GM12878 (cell line): ENCODE measurements around the gene GSK3A. TPM values are rescaled to one million over a fixed set of nuclear protein-coding genes. Genes with fewer than 3 reads are reported as not detected.
A peak's percentile ranks its signal among the peaks of the same experiment; 100 is the strongest.

Experiments
- ATAC-seq: fragments of 200-7000 bp; cut with Tn5 transposase; 3 replicates; pipeline ENCODE4 v1.9.1; 2020; ENCODE audit warnings: mild to moderate bottlenecking, moderate library complexity
- BruUV-seq: library from RNA; stranded (reverse); fragments of 400-500 nt; replicated peaks from 2 replicates; lab custom pipeline; 2021; lab: Mats Ljungman, UMichigan
- CTCF ChIA-PET: fragments of 300-600 bp; sonication (Branson Sonifier 250); formaldehyde crosslinking; extraction: SDS; loops from one replicate; lab custom pipeline; 2021; ENCODE audit warnings: inconsistent platforms; lab: Yijun Ruan, JAX
- POLR2A ChIA-PET: fragments of 350-600 bp; formaldehyde crosslinking; extraction: SDS; loops from one replicate; lab custom pipeline; 2021; ENCODE audit warnings: inconsistent platforms; lab: Charles Lee
- RAD21 ChIA-PET: fragments of 300-600 bp; sonication (Branson Sonifier 250); formaldehyde crosslinking; loops from one replicate; lab custom pipeline; 2023; ENCODE audit warnings: antibody characterized with exemption; ENCODE audit not compliant: unreplicated experiment; lab: Charles Lee
- SMC1A ChIA-PET: fragments of 300-600 bp; sonication (Branson Sonifier 250); formaldehyde crosslinking; loops from one replicate; lab custom pipeline; 2023; ENCODE audit not compliant: unreplicated experiment, uncharacterized antibody; lab: Charles Lee
- DNase-seq: peaks from one replicate; pipeline ENCODE4 v3.0.0-alpha.2; 2011; ENCODE audit warnings: low read depth, low spot score
- FAIRE-seq: peaks from 3 replicates; lab custom pipeline; 2011; peaks lifted over from hg19 to GRCh38; lab: Jason Lieb, UNC
- H2AFZ ChIP-seq: 2 replicates; pipeline ENCODE4 v1.6.0; 2011; ENCODE audit warnings: low read depth, low read length, control low read depth; ENCODE audit not compliant: control insufficient read depth
- H3K27ac ChIP-seq: 2 replicates; pipeline ENCODE4 v1.5.1; 2011; ENCODE audit warnings: control low read depth; ENCODE audit not compliant: control insufficient read depth, insufficient read depth
- H3K27me3 ChIP-seq, 2 experiments: replicated peaks in 1 of 2; 2 replicates each; pipeline versions ENCODE4 v1.6.0 to v1.6.1; 2011; ENCODE audit warnings: low read length in 1 of 2; ENCODE audit not compliant: control insufficient read depth in 2 of 2, insufficient read depth in 2 of 2
- H3K36me3 ChIP-seq, 2 experiments: 2 replicates each; pipeline ENCODE4 v1.5.1; 2011; ENCODE audit warnings: low read length in 1 of 2; ENCODE audit not compliant: control insufficient read depth in 2 of 2, insufficient read depth in 2 of 2
- H3K4me1 ChIP-seq: 2 replicates; pipeline ENCODE4 v1.6.1; 2011; ENCODE audit warnings: mild to moderate bottlenecking, low read length, moderate library complexity, mixed read lengths; ENCODE audit not compliant: control insufficient read depth, insufficient read depth
- H3K4me2 ChIP-seq: 2 replicates; pipeline ENCODE4 v1.6.0; 2011; ENCODE audit warnings: control low read depth; ENCODE audit not compliant: control insufficient read depth, insufficient read depth
- H3K4me3 ChIP-seq: fragments of 200-600 bp; sonication (generic); 2 replicates; pipeline ENCODE4 v1.5.1; 2016
- H3K79me2 ChIP-seq: 2 replicates; pipeline ENCODE4 v1.6.0; 2011; ENCODE audit warnings: low read length; ENCODE audit not compliant: control insufficient read depth, insufficient read depth
- H3K9ac ChIP-seq: 2 replicates; pipeline ENCODE4 v1.8.0; 2011; ENCODE audit warnings: low read length, control low read depth, mixed read lengths; ENCODE audit not compliant: control insufficient read depth, insufficient read depth
- H3K9me3 ChIP-seq: replicated peaks from 3 replicates; pipeline ENCODE4 v1.5.1; 2011; ENCODE audit warnings: mild to moderate bottlenecking, low read length; ENCODE audit not compliant: control insufficient read depth, insufficient read depth
- H4K20me1 ChIP-seq: 2 replicates; pipeline ENCODE4 v1.6.0; 2011; ENCODE audit not compliant: control insufficient read depth, insufficient read depth
- BHLHE40 ChIP-seq, 2 experiments: fragments of 450-650 bp in 1 of 2; IDR thresholded peaks; 2 replicates each; pipeline ENCODE4 v1.6.1; 2011 to 2017; ENCODE audit warnings: low read depth in 2 of 2, borderline replicate concordance in 1 of 2, improper control_type of control experiment in 1 of 2, low read length in 1 of 2, mild to moderate bottlenecking in 1 of 2
- CBX3 ChIP-seq: fragments of 200-600 bp; sonication (generic); IDR thresholded peaks from 2 replicates; pipeline ENCODE4 v1.6.1; 2016; ENCODE audit warnings: low read depth, borderline replicate concordance
- EP300 ChIP-seq, 2 experiments: fragments of 150-350 bp in 1 of 2; IDR thresholded peaks; 2 replicates each; pipeline ENCODE4 v1.6.1; 2011 to 2012; ENCODE audit warnings: low read depth in 2 of 2, low read length in 2 of 2, borderline replicate concordance in 1 of 2, improper control_type of control experiment in 1 of 2, inconsistent platforms in 1 of 2; ENCODE audit not compliant: control insufficient read depth in 1 of 2
- IKZF1 ChIP-seq: fragments of 450-650 bp; conservative IDR thresholded peaks from 2 replicates; pipeline ENCODE4 v1.6.1; 2017; ENCODE audit warnings: antibody characterized with exemption, mild to moderate bottlenecking
- JUNB ChIP-seq: IDR thresholded peaks from 2 replicates; pipeline ENCODE4 v1.6.1; 2016; ENCODE audit warnings: antibody characterized with exemption, mild to moderate bottlenecking
- NBN ChIP-seq: fragments of 450-650 bp; IDR thresholded peaks from 2 replicates; pipeline ENCODE4 v1.6.1; 2016
- NFYA ChIP-seq: IDR thresholded peaks from 2 replicates; pipeline ENCODE4 v1.6.1; 2011; ENCODE audit warnings: low read depth, mild to moderate bottlenecking, low read length, improper control_type of control experiment, borderline replicate concordance
- NFYB ChIP-seq: IDR thresholded peaks from 2 replicates; pipeline ENCODE4 v1.6.1; 2011; ENCODE audit warnings: low read depth, mild to moderate bottlenecking, low read length, improper control_type of control experiment, moderate library complexity; ENCODE audit not compliant: insufficient read depth
- SPI1 ChIP-seq: IDR thresholded peaks from 2 replicates; pipeline ENCODE4 v1.6.1; 2011; ENCODE audit warnings: low read depth, mild to moderate bottlenecking, low read length, moderate library complexity, borderline replicate concordance; ENCODE audit not compliant: insufficient read depth
- SUZ12 ChIP-seq: fragments of 200-600 bp; sonication (generic); IDR thresholded peaks from one replicate; pipeline ENCODE4 v1.6.1; 2018; ENCODE audit warnings: antibody characterized with exemption, mild to moderate bottlenecking; ENCODE audit not compliant: unreplicated experiment
- WGBS: methylation state at CpG from one replicate; pipeline ENCODE4 v1.1.6; 2016; ENCODE audit warnings: low lambda C conversion rate; ENCODE audit not compliant: insufficient replicate concordance, insufficient coverage; ENCODE audit errors: missing lambda C conversion rate; 5-methylcytosine and 5-hydroxymethylcytosine counted together
- in situ Hi-C: fragments of 300-500 bp; cut with MboI; formaldehyde crosslinking; loops from 9 replicates; pipeline ENCODE4 v1.14.3; 2018; ENCODE audit warnings: mixed read lengths
- intact Hi-C: fragments of 100-400 bp; cut with micrococcal nuclease; formaldehyde crosslinking; loops from one replicate; pipeline ENCODE4 v1.14.2; 2022; ENCODE audit not compliant: unreplicated experiment
- polyA plus RNA-seq, 11 experiments: library from polyadenylated mRNA; depleted of rRNA in 4 of 11; unstranded in 6 of 11; stranded (reverse) in 5 of 11; fragments of >200 nt; fragmentation: Nextera tagmentation in 4 of 11; fragmentation: Illumina TruSeq in 1 of 11; extraction: Ambion mirVana in 4 of 11; extraction: Trizol in 1 of 11; gene quantifications; 1 replicate in 1 of 11; 2 replicates in 10 of 11; pipeline versions ENCODE4 v1.2.1 to v1.2.3, GENCODE V29; 2011 to 2016; ENCODE audit warnings: inconsistent platforms in 2 of 11, missing spikeins in 2 of 11, low read depth in 1 of 11
- total RNA-seq, 4 experiments: library from RNA; depleted of rRNA in 3 of 4; stranded (reverse); fragments of >200 nt in 3 of 4; fragmentation: Illumina TruSeq in 1 of 4; extraction: Trizol in 1 of 4; gene quantifications; 2 replicates each; pipeline versions ENCODE4 v1.2.1 to v1.2.3, GENCODE V29; 2013 to 2021
- TF ChIP-seq, protein P1 (sequence below): fragments of 450-650 bp; conservative IDR thresholded peaks from 2 replicates; pipeline ENCODE4 v1.6.1; 2017; ENCODE audit warnings: mild to moderate bottlenecking, moderate library complexity
- TF ChIP-seq, protein P2 (sequence below): fragments of 150-350 bp; IDR thresholded peaks from 2 replicates; pipeline ENCODE4 v1.6.1; 2014; ENCODE audit warnings: mild to moderate bottlenecking, low read depth, low read length
- TF ChIP-seq, protein P3 (sequence below): fragments of 450-650 bp; IDR thresholded peaks from 2 replicates; pipeline ENCODE4 v1.6.1; 2017; ENCODE audit warnings: antibody characterized with exemption, mild to moderate bottlenecking, moderate library complexity

Gene GSK3A
- total and polyA plus RNA-seq, 10 of the 15 experiments (the other 5 are each of a cell fraction or from before 2014, with no cell fraction given): 1.00 to 47.9 (median 15.2) TPM

DNA sequence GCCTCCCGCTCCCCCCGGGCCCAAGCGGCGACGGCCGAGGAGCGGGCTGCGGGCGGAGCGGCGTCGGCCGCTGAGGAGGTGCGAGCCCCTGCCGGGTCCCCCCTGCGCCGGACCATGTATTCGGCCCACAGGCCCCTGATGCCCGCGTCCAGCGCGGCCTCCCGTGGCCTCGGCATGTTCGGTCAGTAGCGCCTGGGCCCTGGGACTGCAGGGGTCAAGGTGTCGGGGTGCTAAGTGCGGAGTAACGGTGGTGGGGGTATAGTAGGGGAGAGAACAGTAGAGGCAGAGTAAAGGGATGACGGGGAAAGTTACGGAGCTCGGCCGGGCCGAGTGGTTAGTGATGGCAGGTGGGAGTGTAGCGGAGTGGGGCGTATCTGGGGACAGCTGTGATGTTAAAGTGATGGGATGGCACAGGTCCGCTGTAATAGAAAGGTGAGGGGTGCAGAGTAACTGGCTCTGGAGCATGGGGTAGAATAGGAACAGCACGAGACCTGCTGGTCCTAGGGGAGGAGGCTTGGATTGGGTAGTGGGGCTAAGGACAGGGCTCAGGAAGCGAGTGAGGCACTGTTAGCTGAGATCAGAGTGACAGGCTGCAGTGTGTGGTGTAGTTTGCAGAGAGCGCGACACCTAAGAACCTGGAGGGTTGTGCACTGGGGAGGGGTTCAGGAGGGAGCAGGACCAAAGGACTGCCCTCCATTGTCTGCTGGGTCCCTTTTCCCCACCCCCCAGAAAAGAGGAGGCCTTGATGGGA, 42.4 kb upstream of the GSK3A start:
- CTCF ChIA-PET: interaction anchor here (0.8 to 1.6 kb wide), 4 partner anchors 11 to 152 kb away, joined by 3 to 7 read pairs (median 4); partner anchors contain the start of gene POU2F2
- BruUV-seq: TSS peak; percentile 43
- in situ Hi-C loops: no loop called here
- Histone ChIP-seq H3K4me3 (peak overlapping the region; percentile 96), H4K20me1 (no peaks in the 10 kb centered on the region; the same call in 1 of the 2 replicates), H3K4me2 (peak overlapping the region; percentile 96), H3K27ac (peak overlapping the region; percentile 71), H3K9ac (peak overlapping the region; percentile 66), H3K4me1 (peaks cover 38% of the 10 kb centered on the region), H3K79me2 (peaks cover 30% of the 10 kb centered on the region), H3K27me3 (no peaks in the 10 kb centered on the region), H3K9me3 (no peaks in the 10 kb centered on the region), H2AFZ (no peak overlapping the region), H3K36me3 (peaks cover 12 to 14% of the 10 kb centered on the region in 2 experiments)
- ATAC-seq: no peak
- intact Hi-C loops: loop anchor here (5.0 kb wide), 3 partner anchors 87 to 177 kb away; partner anchors contain the start of gene POU2F2
- SMC1A ChIA-PET: interaction anchor here (1.0 to 1.4 kb wide), 3 partner anchors 41 to 171 kb away, joined by 3 to 4 read pairs (median 3); partner anchors contain the start of gene POU2F2
- RAD21 ChIA-PET: interaction anchor here (1.0 to 1.4 kb wide), 2 partner anchors 42 to 155 kb away, joined by 3 to 5 read pairs; no protein-coding TSS in a partner anchor
- under 1% methylated on average over 41 of the region's 41 CpGs for WGBS
- DNase-seq: no peak
- POLR2A ChIA-PET: interaction anchor here (0.6 to 1.6 kb wide), 5 partner anchors 12 to 1021 kb away, joined by 3 to 6 read pairs (median 4); partner anchors contain the start of gene HNRNPUL1
- peak; percentile 7 for FAIRE-seq
- TF ChIP-seq JUNB: no peak
- TF ChIP-seq, protein P1, sequence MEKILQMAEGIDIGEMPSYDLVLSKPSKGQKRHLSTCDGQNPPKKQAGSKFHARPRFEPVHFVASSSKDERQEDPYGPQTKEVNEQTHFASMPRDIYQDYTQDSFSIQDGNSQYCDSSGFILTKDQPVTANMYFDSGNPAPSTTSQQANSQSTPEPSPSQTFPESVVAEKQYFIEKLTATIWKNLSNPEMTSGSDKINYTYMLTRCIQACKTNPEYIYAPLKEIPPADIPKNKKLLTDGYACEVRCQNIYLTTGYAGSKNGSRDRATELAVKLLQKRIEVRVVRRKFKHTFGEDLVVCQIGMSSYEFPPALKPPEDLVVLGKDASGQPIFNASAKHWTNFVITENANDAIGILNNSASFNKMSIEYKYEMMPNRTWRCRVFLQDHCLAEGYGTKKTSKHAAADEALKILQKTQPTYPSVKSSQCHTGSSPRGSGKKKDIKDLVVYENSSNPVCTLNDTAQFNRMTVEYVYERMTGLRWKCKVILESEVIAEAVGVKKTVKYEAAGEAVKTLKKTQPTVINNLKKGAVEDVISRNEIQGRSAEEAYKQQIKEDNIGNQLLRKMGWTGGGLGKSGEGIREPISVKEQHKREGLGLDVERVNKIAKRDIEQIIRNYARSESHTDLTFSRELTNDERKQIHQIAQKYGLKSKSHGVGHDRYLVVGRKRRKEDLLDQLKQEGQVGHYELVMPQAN: 0 out of 2 replicates have a peak, but pooled peaks have one; percentile 31
- peak; percentile 48; the same call in 1 of the 2 replicates for TF ChIP-seq NBN
- TF ChIP-seq, protein P2, sequence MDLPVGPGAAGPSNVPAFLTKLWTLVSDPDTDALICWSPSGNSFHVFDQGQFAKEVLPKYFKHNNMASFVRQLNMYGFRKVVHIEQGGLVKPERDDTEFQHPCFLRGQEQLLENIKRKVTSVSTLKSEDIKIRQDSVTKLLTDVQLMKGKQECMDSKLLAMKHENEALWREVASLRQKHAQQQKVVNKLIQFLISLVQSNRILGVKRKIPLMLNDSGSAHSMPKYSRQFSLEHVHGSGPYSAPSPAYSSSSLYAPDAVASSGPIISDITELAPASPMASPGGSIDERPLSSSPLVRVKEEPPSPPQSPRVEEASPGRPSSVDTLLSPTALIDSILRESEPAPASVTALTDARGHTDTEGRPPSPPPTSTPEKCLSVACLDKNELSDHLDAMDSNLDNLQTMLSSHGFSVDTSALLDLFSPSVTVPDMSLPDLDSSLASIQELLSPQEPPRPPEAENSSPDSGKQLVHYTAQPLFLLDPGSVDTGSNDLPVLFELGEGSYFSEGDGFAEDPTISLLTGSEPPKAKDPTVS: no peak
- TF ChIP-seq, protein P3, sequence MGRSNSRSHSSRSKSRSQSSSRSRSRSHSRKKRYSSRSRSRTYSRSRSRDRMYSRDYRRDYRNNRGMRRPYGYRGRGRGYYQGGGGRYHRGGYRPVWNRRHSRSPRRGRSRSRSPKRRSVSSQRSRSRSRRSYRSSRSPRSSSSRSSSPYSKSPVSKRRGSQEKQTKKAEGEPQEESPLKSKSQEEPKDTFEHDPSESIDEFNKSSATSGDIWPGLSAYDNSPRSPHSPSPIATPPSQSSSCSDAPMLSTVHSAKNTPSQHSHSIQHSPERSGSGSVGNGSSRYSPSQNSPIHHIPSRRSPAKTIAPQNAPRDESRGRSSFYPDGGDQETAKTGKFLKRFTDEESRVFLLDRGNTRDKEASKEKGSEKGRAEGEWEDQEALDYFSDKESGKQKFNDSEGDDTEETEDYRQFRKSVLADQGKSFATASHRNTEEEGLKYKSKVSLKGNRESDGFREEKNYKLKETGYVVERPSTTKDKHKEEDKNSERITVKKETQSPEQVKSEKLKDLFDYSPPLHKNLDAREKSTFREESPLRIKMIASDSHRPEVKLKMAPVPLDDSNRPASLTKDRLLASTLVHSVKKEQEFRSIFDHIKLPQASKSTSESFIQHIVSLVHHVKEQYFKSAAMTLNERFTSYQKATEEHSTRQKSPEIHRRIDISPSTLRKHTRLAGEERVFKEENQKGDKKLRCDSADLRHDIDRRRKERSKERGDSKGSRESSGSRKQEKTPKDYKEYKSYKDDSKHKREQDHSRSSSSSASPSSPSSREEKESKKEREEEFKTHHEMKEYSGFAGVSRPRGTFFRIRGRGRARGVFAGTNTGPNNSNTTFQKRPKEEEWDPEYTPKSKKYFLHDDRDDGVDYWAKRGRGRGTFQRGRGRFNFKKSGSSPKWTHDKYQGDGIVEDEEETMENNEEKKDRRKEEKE: no peak
- no peak for TF ChIP-seq SUZ12
- TF ChIP-seq IKZF1: no peak
- no peak for TF ChIP-seq CBX3
- peak in 1 of 2 experiments; percentile 35; a peak in 1 of 4 replicates for TF ChIP-seq BHLHE40 (IDR thresholded peaks at IDR 0.05; ENCODE audit: borderline replicate concordance in 1 of 2, low read depth in 2 of 2, low read length in 1 of 2)
- no peak for TF ChIP-seq SPI1
- no peak for TF ChIP-seq NFYB
- no peak for TF ChIP-seq EP300 (IDR thresholded peaks at IDR 0.05; ENCODE audit: borderline replicate concordance in 1 of 2, control insufficient read depth in 1 of 2, low read depth in 2 of 2, low read length in 2 of 2)
- TF ChIP-seq NFYA: no peak
